Gastroesophageal sphincter (tissue), 4 donors: Measurements from ENCODE around the gene SUSD2. TPM values are rescaled to one million over a fixed set of nuclear protein-coding genes. Genes with fewer than 3 reads are reported as not detected.
"Not testable (repeated sequence)": the region's sequence is repeated elsewhere in the genome, so short reads cannot be mapped to it uniquely, and the experiment has no call there.

ENCODE experiments used
- ATAC-seq: fragments of 150-250 bp; one replicate; pipeline ENCODE4 v1.9.1; 2016; ENCODE audit warnings: mild to moderate bottlenecking, moderate library complexity
- H3K27ac ChIP-seq, 4 donors: fragments of 200-600 bp; sonication (generic) in 3 of 4; 1 replicate in 3 of 4; 2 replicates in 1 of 4; pipeline ENCODE4 v1.5.1; 2016 to 2019
- H3K27me3 ChIP-seq: fragments of 200-600 bp; sonication (generic); one replicate; pipeline ENCODE4 v1.5.1; 2019
- H3K36me3 ChIP-seq, 2 donors: fragments of 200-600 bp; sonication (generic); one replicate each; pipeline ENCODE4 v1.5.1; 2019; ENCODE audit warnings: control low read depth in 1 of 2
- H3K4me1 ChIP-seq, 3 donors: fragments of 200-600 bp; sonication (generic); 1 replicate in 2 of 3; 2 replicates in 1 of 3; pipeline ENCODE4 v1.5.1; 2016 to 2019; ENCODE audit warnings: control low read depth in 2 of 3
- H3K4me3 ChIP-seq, 2 donors: fragments of 200-600 bp; sonication (generic); one replicate each; pipeline ENCODE4 v1.5.1; 2019; ENCODE audit warnings: mild to moderate bottlenecking in 1 of 2, moderate library complexity in 1 of 2
- H3K9me3 ChIP-seq, 3 donors: fragments of 200-600 bp; sonication (generic); one replicate each; pipeline ENCODE4 v1.5.1; 2017 to 2019; ENCODE audit warnings: control low read depth in 2 of 3
- EP300 ChIP-seq: sonication (generic); formaldehyde crosslinking; IDR thresholded peaks from one replicate; pipeline ENCODE4 v1.6.1; 2017; ENCODE audit warnings: antibody characterized with exemption, mild to moderate bottlenecking
- POLR2A ChIP-seq, 2 donors: fragments of 450-650 bp; IDR thresholded peaks; one replicate each; pipeline ENCODE4 v1.6.1; 2017; ENCODE audit warnings: antibody characterized with exemption in 2 of 2, mild to moderate bottlenecking in 2 of 2, moderate library complexity in 1 of 2
- POLR2AphosphoS5 ChIP-seq: sonication (generic); formaldehyde crosslinking; IDR thresholded peaks from one replicate; pipeline ENCODE4 v1.6.1; 2017; ENCODE audit warnings: antibody characterized with exemption
- WGBS, 2 donors: methylation state at CpG; one replicate each; pipeline ENCODE4 v1.1.5; 2018; ENCODE audit warnings: low coverage in 1 of 2; 5-methylcytosine and 5-hydroxymethylcytosine counted together
- total RNA-seq, 4 donors: library from RNA; depleted of rRNA; stranded (reverse); fragments of >200 nt; gene quantifications; one replicate each; pipeline ENCODE4 v1.1.0, GENCODE V29; 2016
- TF ChIP-seq, protein P1 (sequence below), 4 experiments: fragments of 200-600 bp in 2 of 4; fragments of 450-650 bp in 2 of 4; sonication (generic) in 1 of 4; IDR thresholded peaks; one replicate each; pipeline ENCODE4 v1.5.1; 2017 to 2019; ENCODE audit warnings: antibody characterized with exemption in 4 of 4, mild to moderate bottlenecking in 2 of 4, moderate library complexity in 2 of 4

Gene SUSD2
- total RNA-seq, 4 donors from 2014 or later, result 2.4 to 5.0 (median 4.4) TPM

DNA sequence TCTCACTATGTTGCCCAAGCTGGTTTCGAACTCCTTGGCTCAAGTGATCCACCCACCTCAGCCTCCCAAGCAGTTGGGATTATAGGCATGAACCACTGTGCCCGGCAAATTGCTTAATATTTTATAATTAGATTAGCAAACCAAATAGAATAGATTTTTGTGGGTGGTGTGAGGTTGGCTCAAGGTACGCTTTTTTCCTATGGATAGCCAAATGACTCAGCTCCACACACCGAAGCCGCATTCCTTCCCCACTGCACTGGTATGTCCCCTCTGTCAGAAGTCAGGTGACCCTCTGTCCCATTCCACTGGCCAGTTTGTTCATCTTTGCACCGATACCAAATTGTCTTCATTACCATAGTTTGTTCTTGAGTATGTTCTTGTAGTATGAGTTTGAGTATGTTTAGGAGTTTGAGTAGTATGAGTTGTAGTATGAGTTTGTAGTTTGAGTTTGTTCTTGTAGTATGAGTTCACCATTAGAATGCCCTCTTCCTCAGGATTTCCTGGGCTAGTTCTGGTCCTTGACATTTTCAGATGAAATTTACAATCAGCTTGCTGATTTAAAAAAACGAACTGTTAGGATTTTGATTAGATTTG, 19.4 kb downstream of the SUSD2 start:
- Histone ChIP-seq H3K4me3 (no peak overlapping the region), H3K9me3 (peaks cover 0 to 4% (median 0%) of the 10 kb centered on the region in 3 donors), H3K27me3 (no peaks in the 10 kb centered on the region), H3K36me3 (no peaks in the 10 kb centered on the region), H3K4me1 (no peaks in the 10 kb centered on the region), H3K27ac (no peak overlapping the region)
- TF ChIP-seq, protein P1, sequence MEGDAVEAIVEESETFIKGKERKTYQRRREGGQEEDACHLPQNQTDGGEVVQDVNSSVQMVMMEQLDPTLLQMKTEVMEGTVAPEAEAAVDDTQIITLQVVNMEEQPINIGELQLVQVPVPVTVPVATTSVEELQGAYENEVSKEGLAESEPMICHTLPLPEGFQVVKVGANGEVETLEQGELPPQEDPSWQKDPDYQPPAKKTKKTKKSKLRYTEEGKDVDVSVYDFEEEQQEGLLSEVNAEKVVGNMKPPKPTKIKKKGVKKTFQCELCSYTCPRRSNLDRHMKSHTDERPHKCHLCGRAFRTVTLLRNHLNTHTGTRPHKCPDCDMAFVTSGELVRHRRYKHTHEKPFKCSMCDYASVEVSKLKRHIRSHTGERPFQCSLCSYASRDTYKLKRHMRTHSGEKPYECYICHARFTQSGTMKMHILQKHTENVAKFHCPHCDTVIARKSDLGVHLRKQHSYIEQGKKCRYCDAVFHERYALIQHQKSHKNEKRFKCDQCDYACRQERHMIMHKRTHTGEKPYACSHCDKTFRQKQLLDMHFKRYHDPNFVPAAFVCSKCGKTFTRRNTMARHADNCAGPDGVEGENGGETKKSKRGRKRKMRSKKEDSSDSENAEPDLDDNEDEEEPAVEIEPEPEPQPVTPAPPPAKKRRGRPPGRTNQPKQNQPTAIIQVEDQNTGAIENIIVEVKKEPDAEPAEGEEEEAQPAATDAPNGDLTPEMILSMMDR (IDR thresholded peaks at IDR 0.05), result no peak
- 80 to 86% methylated on average over 7 of the region's 7 CpGs for WGBS, 2 donors
- ATAC-seq, result no peak

DNA sequence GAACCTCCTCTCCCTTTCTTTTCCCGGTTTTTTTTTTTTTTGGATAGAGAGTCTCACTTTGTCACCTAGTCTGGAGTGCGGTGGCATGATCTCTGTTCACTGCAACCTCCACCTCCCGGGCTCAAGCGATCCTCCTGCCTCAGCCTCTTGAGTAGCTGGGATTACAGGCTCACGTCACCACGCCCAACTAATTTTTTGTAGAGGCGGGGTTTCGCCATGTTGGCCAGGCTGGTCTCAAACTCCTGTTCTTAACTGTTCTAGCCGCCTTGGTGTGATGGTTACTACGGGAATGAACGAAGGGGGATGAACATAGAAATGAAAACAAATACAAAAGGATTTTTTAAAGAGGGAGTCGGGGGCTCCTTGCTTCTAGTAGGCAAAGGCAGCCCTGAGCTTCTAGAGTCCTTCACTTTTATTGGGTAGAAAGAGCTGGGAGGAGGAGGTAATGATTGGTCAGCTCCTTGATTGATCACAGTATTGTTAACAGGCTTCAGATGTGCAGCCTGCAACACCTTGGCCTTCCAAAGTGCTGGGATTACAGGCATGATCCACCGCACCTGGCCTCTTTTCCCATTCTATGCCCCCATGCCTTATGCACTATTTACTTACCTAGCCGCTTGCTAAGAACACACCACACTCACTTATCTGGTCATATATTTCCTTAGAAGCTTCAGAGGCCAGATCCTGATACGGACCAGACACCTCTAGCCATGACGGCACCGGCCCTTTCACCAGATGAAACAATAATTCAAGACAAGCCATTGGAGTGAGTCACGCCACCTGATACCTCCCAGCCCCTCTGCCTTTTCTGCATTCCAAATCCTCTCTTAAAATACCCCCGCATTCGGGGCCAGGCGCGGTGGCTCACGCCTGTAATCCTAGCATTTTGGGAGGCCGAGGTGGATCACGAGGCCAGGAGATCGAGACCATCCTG, 20.7 kb downstream of the SUSD2 start:
- no peak overlapping the region for H3K4me3 ChIP-seq
- peaks cover 0 to 6% (median 0%) of the 10 kb centered on the region in 3 donors for H3K4me1 ChIP-seq
- 86 to 87% methylated on average over 5 to 15 of the region's 26 CpGs for WGBS, 2 donors
- H3K27me3 ChIP-seq, result no peaks in the 10 kb centered on the region
- no peaks in the 10 kb centered on the region for H3K36me3 ChIP-seq
- H3K27ac ChIP-seq, result no peak overlapping the region
- H3K9me3 ChIP-seq, result peaks cover 0 to 4% (median 0%) of the 10 kb centered on the region in 3 donors
- ATAC-seq, result no peak
- TF ChIP-seq, protein P1 (IDR thresholded peaks at IDR 0.05), result no peak
- no peak for TF ChIP-seq POLR2AphosphoS5
- no peak for TF ChIP-seq POLR2A (IDR thresholded peaks at IDR 0.05)
- no peak for TF ChIP-seq EP300

DNA sequence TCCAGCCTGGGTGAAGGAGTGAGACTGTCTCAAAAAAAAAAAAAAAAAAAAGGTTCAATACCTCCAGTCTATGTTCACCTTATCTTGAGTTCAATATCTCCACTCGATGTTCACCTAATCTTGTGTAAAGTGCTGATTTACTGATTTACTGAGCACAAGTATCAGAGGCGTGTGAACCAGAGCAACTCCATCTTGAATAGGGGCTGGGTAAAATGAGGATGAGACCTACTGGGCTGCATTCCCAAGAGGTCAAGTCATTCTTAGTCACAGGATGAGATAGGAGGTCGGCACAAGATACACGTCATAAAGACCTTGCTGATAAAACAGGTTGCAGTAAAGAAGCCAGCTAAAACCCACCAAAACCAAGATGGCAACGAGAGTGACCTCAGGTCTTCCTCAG, 22.6 kb downstream of the SUSD2 start:
- 85 to 94% methylated on average over 4 to 5 of the region's 5 CpGs for WGBS, 2 donors
- not testable (repeated sequence) for H3K9me3 ChIP-seq, H3K27ac ChIP-seq, H3K36me3 ChIP-seq, ATAC-seq, H3K27me3 ChIP-seq, H3K4me3 ChIP-seq
- peaks cover 0 to 23% (median 15%) of the 10 kb centered on the region in 3 donors for H3K4me1 ChIP-seq

DNA sequence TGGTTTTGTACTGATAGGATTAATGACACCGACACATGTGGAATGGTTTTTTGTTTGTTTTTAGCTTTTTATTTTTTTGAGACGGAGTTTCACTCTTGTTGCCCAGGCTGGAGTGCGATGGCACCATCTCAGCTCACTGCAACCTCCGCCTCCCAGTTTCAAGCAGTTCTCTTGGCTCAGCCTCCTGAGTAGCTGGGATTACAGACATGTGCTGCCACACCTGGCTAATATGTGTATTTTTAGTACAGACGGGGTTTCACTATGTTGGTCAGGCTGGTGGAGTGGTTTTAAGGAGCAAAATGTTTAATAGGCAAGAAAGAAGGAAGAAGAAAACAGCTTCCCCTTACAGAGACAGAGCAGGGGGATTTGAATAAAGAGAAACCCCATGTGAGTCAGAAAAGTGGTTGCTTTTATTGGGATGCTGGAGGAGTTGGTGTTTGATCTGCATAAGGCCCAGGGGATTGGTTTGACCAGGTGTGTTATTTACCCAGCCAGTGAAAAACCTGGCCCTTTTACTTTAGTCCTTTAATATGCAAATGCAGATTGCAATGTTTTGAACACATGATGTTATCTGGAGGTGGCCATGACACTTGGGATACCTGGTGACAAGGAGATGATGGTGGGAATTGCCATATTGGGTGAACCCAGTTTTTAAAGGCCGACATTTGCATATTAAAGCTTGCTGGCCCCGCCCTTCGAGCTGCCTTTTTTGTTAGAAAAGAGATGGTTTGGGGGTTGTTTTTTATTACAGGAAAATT, 24.3 kb downstream of the SUSD2 start:
- H3K4me1 ChIP-seq, result peaks cover 0 to 24% (median 17%) of the 10 kb centered on the region in 3 donors
- ATAC-seq, result no peak
- H3K27me3 ChIP-seq, result no peaks in the 10 kb centered on the region
- no peak overlapping the region for H3K27ac ChIP-seq
- TF ChIP-seq POLR2A (IDR thresholded peaks at IDR 0.05) (no peak), POLR2AphosphoS5 (no peak), EP300 (no peak)
- TF ChIP-seq, protein P1 (IDR thresholded peaks at IDR 0.05), result no peak
- no peaks in the 10 kb centered on the region for H3K36me3 ChIP-seq
- no peak overlapping the region for H3K4me3 ChIP-seq
- H3K9me3 ChIP-seq, result peaks cover 0 to 4% (median 0%) of the 10 kb centered on the region in 3 donors
- 88 to 95% methylated on average over 7 of the region's 8 CpGs for WGBS, 2 donors

DNA sequence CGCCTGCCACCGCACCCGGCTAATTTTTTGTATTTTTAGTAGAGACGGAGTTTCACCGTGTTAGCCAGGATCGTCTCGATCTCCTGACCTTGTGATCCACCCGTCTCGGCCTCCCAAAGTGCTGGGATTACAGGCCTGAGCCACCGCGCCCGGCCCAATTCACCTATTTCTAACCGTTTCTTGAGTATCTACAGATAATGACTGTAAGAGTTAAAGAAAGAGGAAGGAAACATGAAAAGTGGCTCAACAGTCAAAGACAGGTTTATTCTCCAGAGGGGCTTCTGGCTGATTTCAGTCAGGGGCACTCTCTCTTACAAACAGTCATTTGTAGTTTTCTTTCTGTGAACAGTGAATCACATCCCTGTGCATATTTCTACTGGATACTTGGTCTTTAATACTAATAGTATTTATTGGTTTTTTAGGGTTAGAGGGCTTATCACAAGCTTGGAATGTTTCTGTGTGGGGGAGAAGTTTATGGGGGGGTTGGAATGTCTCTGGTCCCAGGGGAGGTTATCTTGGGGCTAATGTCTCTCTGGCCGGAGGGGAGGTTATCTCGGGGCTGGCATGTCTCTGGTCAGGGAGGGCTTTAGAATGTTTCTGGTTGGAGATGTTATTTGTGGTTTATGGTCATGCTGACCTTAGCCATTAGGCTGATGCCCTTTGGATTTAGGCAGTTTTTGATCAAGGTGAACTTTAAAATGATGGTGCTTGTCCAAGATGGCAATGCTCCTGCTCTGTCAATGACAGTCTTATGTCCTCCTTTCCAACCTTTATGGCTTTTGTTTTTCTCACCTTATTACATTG, 25.4 kb downstream of the SUSD2 start:
- H3K4me1 ChIP-seq, result peaks cover 0 to 24% (median 17%) of the 10 kb centered on the region in 3 donors
- not testable (repeated sequence) for ATAC-seq, H3K36me3 ChIP-seq, H3K27me3 ChIP-seq, H3K9me3 ChIP-seq, H3K4me3 ChIP-seq
- WGBS, 2 donors, result 76 to 85% methylated on average over 10 of the region's 15 CpGs
- H3K27ac ChIP-seq, result peak overlapping the region; percentile 69 to 85 (median 75)
